Astrocyte of the cerebellum (primary cell): ENCODE measurements around the gene CCL19.

Source experiments
- DNase-seq: peaks from one replicate; pipeline ENCODE4 v3.0.0-alpha.2; 2011; ENCODE audit warnings: low read depth
- H3K4me3 ChIP-seq: 2 replicates; pipeline ENCODE4 v1.5.1; 2011; ENCODE audit warnings: mild to moderate bottlenecking, low read depth, low read length, moderate library complexity
- CTCF ChIP-seq: IDR thresholded peaks from 2 replicates; pipeline ENCODE4 v1.5.1; 2012; ENCODE audit warnings: low read length, low read depth, moderate library complexity, mild to moderate bottlenecking; ENCODE audit errors: missing control alignments
- in situ Hi-C: cut with HindIII; loops from 2 replicates; pipeline ENCODE4 v1.10.0; 2017; ENCODE audit warnings: low sequenced_read_pairs

The CCL19 gene

GRCh38 chr9:34712140-34712539 lies 21.1 kb upstream of the CCL19 start:
- TF ChIP-seq CTCF: no peak
- no peak overlapping the region for H3K4me3 ChIP-seq
- no peak for DNase-seq
- in situ Hi-C loops: no loop called here

GRCh38 chr9:34710023-34710422 lies 18.9 kb upstream of the CCL19 start, which contains the start of gene CCL21:
Gene CCL21 (minus strand): TSS chr9:34710136. CDS start chr9:34710066, 70 bp downstream.
- no peak for TF ChIP-seq CTCF
- no peak within 1 kb of the TSS for H3K4me3 ChIP-seq
- in situ Hi-C loops: no loop called here
- no peak for DNase-seq

GRCh38 chr9:34709196-34709978 lies 18.3 kb upstream of the CCL19 start:
- in situ Hi-C loops: no loop called here
- no peak for TF ChIP-seq CTCF
- no peak for DNase-seq
- no peak overlapping the region for H3K4me3 ChIP-seq

GRCh38 chr9:34707130-34707529 lies 16.1 kb upstream of the CCL19 start:
- TF ChIP-seq CTCF: no peak
- no peak overlapping the region for H3K4me3 ChIP-seq
- in situ Hi-C loops: no loop called here
- no peak for DNase-seq

GRCh38 chr9:34701769-34702736 lies 11.0 kb upstream of the CCL19 start:
- peak; percentile 99 for TF ChIP-seq CTCF
- in situ Hi-C loops: no loop called here
- peak; percentile 68 for DNase-seq
- H3K4me3 ChIP-seq: peak overlapping the region; percentile 55

GRCh38 chr9:34701023-34701768 lies 10.1 kb upstream of the CCL19 start:
- in situ Hi-C loops: no loop called here
- H3K4me3 ChIP-seq: peak overlapping the region; percentile 55
- peak; percentile 3 for DNase-seq
- peak; percentile 89 for TF ChIP-seq CTCF
